Left hindlimb (tissue), 1 donor: ENCODE results near the gene LTN1.

ENCODE experiments used
- DNase-seq: peaks from one replicate; pipeline ENCODE4 v3.0.0-alpha.2; 2018

The LTN1 gene

DNA sequence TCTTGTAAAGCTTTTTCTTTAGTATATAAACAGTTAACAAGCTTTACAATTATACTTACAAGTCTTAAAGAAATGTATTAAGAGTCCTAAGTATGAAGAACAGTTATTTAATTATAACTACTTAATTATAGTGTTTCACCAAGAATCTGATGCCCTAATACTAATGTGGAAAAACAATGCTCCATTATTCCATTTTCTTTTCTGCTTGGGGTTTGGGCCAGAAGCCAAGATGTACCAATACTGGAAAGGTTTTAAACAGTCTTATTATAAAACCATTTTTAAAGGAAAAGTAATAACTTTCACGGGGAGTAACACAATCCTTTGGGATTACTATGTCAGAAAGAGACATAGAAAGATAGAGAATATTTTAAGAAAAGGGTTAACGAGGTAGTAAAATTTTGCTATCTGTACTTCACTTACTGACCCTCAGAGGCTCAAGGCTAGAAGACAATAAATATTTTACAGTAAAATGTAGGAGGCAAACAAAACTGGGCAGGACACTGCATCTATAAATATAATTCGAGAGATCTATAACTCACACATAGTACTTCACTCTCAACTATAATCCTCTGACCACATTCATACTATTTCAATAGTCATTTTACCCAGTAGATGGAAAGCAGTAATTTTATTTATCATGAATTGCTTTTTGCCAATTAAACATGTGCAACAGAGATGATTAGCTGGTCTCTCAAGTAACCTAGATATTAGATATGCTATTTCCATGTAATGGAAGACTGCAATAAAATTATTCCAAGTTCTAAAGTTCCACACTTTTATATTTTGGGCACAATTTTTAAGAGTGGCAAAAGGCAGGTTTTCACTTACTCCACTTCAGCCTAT, 63.9 kb downstream of the LTN1 start:
- DNase-seq = no peak

DNA sequence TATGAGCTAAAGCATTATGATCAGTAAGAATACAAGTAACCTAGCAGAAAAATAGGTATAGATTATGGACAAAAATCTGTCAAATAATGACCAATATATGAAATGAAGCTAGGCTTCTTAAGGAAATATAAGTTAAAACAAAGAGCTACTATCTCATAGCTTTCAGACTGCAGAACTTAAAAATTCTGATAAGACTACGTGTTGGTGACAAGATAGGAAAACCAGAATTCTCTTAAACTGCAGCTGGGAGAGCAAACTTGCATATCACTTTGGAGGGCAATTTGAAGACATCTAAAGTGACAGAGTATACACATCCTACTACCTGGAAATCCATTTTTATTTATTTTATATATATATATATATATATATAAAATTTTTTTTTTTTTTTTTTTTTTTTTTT, 65.5 kb downstream of the LTN1 start:
- DNase-seq = no peak

GRCh38 chr21:28923439-28923975, 69.2 kb downstream of the LTN1 start:
- DNase-seq = no peak

GRCh38 chr21:28922368-28922767, 70.3 kb downstream of the LTN1 start:
- no peak for DNase-seq

DNA sequence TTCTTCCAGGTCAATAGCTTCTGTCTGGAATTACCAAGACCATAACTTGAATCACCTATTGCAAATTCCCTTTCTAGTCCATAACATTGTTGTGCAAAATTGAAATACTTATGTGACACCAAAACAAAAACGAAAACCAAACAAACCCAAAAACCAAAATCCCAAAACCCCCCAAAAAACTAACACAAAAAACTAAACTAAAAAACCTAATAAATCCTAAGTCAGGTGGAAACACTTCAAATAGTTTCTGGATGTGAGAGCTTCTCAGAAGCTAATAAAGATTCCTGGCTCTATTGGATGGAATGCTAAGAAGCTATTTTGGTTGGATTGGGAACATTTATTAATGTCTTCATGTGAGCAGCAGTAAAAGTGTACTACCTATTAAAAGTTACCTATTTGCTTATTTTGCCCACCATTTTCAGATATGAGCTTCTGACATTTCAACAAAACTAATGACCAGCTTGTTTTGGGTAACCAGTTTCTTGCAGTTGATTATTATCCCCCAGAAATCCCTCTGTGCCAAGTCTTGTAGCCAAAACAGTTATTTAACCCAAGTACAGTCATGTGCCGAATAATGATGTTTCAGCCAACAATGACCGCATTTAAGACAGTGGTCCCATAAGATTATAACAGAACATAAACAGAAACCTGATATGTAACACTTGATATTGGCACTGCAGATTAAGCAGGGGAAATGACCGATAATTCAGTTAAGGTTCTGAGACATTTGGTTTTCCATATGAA, 76.4 kb downstream of the LTN1 start:
- no peak for DNase-seq

DNA sequence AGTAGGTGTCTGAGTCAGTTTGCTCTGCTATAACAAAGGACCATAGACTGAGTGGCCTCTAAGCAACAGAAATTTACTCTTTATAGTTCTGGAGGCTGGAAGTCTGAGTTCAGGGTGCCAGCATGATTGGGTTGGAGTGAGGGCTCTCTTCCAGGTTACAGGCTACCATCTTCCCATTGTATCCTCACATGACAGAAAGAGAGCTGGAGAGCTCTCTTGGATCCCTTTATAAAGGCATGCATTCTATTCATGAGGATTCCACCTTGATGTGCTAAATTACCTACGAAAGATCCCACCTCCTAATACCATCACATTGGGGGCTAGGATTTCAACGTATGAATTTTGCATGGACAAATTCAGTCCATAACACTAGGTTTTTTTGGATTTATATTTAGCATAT, 79.6 kb downstream of the LTN1 start:
- DNase-seq = no peak

- no peak for DNase-seq
Observed at GRCh38 chr21:28910280-28910887, 82.3 kb downstream of the LTN1 start.

GRCh38 chr21:28908351-28908750, 84.3 kb downstream of the LTN1 start:
- no peak for DNase-seq

GRCh38 chr21:28906841-28907240, 85.8 kb downstream of the LTN1 start:
- no peak for DNase-seq

DNA sequence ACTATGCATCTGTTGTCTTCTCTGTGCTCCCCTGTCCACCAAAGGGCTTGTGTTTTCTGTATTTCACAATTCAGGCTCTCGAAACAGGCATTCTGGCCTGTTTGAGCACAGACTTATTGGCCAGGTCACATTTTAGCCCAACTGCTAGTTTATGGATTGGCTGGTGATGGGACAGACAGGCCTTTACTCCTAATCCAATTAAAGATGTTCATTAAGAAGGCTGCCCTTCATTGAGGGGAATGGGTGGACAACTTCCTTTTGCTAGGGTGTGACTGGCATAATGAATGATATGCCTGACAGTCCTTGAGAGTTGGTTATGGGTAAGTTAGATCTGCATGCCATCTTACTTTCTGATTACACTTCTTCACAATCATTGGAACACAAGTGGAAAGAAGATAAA, 86.4 kb downstream of the LTN1 start:
- no peak for DNase-seq

DNA sequence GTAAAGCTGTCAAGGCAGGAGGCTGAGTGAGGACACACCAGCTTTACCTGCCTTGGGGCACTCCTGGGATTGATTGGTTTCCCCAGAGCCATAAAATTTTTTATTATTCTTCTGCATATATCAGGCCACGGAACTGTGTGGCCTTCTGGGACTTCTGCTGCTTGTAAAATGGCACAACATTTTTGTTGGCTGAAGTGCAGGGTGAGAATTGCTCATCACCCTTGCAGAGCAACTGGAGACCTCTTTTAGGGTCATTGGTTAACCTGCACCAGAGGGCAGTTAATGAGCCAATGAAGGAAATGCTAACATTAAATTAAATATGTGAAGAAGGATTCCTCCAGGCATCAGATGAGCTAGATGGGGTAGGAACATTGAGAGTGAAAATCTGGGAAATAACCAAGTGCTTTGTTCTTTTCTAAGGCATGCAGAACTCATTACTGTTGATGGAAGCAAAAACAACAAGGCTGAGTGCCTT, 87.7 kb downstream of the LTN1 start:
- DNase-seq = no peak

DNA sequence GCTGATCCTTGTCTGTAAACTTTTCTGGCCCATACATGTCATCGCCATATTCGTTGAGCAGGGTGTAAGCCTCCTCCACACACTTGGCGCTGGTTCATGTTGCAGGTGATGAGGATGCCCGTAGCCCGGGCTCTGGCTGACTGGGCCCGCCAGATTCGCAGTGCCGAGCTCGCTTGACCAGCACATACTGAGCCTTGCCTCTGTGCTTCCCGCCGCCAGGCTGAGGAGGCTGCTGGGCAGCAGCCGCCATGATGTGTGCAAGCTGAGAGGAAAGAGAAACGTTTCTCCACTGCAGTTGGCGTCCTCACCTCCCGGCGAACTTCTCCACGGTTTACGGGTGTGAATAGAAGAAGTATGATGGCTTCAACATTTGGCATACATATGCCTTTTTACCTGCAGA, 89.2 kb downstream of the LTN1 start:
- no peak for DNase-seq

DNA sequence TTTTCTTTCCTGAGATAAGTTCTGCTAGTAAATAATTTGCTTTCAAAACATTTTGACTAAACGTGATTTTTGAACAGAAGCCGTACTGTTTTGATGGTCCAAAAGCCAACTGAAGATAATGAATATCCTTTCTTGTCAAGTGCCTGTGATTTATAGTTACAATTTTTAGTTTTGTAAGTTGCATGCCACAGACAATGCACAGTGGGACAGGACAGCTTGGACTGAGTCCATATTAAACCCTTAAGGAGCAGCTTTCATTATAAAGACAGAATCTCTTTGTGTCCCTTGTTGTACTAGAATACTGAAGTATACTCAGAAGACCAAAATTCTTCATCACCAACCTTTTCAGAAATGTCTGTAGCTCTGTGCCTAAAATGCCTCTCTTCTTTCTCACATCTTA, 92.2 kb downstream of the LTN1 start:
- no peak for DNase-seq

DNA sequence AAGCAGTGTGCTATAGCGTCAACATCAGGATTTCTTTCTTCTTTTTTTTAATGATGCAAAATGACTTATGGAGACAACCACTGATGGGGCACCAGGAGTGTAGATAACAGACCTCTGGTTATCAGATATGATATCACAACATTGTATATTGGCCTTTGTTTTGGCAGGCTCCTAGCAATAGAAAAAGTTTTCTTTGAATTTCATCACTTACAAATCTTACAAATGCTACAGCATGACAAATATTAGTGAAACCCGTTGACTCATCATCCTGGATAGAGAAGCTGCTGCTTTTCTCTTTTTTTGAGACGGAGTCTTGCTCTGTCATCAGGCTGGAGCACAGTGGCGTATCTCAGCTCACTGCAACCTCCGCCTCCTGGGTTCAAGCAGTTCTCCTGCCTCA, 92.9 kb downstream of the LTN1 start:
- no peak for DNase-seq

DNA sequence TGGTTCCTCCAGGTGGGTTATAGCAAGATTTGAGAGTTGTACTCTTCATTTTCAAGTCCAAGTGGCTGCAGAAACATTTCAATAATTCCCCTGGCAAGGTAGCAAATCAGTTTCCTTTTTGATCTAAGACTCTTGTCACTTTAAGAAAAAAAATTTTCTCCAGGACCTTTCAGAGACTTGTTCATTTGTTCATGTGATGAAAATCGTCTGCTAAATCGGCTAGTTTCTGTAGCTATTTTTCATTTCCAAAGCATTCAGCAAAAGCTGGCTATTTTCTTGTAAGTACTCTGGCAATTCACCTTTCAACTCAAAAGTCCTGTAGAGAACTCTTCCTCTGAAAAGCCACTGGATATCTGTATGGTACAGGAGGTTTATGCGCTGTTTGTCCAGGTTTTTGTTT, 93.5 kb downstream of the LTN1 start:
- no peak for DNase-seq

DNA sequence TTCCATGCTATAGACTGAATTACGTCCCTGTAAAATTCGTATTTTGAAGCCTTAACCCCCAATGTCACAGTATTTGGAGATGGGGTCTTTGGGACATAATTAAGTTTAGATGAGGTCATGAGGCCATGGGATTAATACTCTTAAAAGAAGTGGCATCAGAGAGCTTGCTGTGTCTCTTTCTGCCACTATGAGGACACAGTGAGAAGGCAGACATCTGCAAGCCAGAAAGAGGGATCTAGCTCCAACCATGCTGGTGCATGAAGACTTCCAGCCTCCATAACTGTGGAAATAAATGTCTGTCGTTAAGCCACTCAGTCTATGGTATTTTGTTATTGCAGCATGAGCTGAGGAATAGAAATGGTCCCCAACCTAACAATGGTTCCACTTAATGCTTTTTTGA, 99.0 kb downstream of the LTN1 start:
- DNase-seq = no peak

DNA sequence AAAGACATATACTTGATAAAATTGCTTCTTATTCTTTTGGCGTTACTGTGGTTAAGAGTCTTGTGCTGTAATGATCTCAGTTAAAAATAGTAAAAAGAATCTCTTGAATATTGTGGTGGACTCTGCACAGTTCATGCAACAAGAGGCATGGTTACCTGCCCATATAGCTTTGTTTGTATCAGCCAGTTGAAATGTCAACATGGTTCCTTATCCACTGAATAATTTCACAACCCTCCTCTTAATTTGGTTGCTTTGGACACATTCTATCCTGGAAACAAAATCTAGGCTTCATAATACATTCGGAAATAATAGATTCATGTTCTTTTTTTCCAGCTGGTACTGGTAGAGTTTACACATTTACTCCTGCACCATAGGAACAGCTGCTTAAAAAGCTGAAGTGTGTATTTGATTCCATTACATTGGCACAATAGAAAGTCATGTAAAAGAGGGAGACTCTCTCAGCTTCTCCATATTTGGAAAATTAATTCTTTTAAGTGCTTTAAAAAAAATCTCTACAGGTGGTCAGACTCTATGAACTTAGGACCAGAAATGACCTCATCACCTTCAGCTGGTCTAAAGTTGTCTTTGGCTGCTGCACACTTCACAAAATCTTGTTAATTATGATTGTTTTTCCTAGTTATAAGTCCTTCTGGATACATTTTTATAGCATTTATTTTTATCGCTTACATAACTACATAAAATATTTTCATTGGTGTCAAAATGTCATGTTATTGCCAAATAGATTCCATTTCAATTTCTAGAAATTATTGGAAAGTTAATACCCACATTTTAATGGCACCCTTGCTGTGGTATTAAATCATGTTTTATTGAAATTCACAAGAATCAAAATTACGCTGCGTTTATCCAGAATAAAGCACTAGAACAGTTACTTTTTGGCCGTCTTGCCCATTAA, 100.2 kb downstream of the LTN1 start:
- no peak for DNase-seq

GRCh38 chr21:28885853-28886177, 106.9 kb downstream of the LTN1 start:
- no peak for DNase-seq

DNA sequence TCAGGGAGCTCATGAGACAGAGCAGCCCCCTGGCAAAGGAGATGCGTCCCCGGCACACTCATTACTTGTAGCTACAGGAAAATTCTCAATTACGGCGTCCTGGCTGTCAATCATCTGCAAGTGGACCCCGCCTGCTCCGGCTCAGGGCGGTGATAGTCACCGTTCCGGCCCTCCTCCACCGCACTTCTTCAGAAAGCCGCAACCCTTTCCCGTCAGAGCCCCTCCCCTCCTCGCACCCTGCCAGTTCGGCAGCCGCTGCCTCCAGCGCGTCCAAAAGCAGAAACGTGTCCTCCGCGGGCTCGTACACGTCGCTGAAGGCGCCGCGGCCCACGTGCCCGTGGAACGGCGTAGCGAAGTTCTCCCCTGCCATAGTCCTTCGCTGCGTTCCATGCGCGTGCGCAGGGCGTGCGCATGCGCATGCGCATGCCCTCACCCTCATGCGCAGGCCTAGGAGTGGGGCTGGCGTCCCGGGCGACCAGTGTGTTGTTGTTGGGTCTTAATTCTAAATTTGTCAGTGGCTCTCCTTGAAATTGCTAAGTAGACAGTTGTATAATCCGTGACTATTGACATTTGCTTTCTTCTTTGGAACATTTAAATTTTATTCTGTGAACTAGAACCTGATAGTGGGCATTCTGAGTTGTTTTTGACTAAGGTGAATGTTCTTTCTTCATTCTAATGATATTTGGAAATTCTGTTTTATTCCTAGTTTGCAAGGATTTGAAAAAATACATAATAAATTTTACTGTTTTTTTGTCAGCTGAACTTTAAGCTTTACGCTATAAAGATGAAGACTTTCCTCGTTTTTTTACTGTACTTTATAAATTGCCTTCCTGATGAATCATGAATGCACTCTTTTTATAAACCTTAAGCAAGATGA, 107.5 kb downstream of the LTN1 start:
- peak; percentile 97 for DNase-seq

- no peak for DNase-seq
Observed at GRCh38 chr21:28884481-28884880, 108.2 kb downstream of the LTN1 start.

DNA sequence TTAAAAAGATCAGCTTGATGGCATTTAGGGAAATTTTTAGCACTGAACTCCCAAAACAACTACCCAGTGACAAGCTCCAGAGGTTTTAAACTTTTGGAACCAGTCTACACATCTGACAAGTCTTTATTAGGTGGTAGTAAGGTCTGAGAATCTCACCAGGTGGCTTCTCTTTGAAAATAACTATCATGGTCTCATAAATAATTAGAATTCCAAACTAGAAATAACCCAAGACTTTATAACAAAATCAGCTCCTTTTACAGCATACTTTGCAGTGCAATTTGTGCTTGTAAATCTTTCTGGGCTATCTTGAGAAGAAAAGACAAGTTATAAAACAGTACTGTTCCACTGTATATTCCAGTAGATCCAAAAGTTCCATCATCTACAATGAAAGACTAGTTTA, 108.7 kb downstream of the LTN1 start:
- no peak for DNase-seq

- DNase-seq = no peak
Observed at GRCh38 chr21:28882345-28882744, 110.3 kb downstream of the LTN1 start.
